K562 (cell line): ENCODE data around the gene ARL6IP6. TPM values are rescaled to one million over a fixed set of nuclear protein-coding genes. Genes with fewer than 3 reads are reported as not detected.

Experiments
- ATAC-seq: fragments of 200-7000 bp; cut with Tn5 transposase; 3 replicates; pipeline ENCODE4 v1.9.1; 2020; ENCODE audit warnings: moderate library complexity
- BruUV-seq: library from RNA; stranded (reverse); fragments of 400-500 nt; replicated peaks from 2 replicates; lab custom pipeline; 2021; lab: Mats Ljungman, UMichigan
- CTCF ChIA-PET: fragments of 300-600 bp; formaldehyde crosslinking; extraction: SDS; loops from one replicate; lab custom pipeline; 2021; ENCODE audit warnings: low intra/inter-chr PET ratio; lab: Yijun Ruan, JAX
- POLR2A ChIA-PET: fragments of 300-600, 350-650 bp; sonication (Branson Sonifier 250); formaldehyde crosslinking; extraction: SDS; loops from one replicate; lab custom pipeline; 2021; ENCODE audit warnings: antibody characterized with exemption, inconsistent platforms; lab: Yijun Ruan, JAX
- DNase-seq, 4 experiments: peaks; one replicate each; pipeline versions ENCODE4 v3.0.0 to v3.0.0-alpha.2; 2011 to 2018; ENCODE audit warnings: low spot score in 3 of 4, mixed read lengths in 3 of 4; ENCODE audit errors: extremely low read depth in 1 of 4
- FAIRE-seq: peaks from 2 replicates; lab custom pipeline; 2011; peaks lifted over from hg19 to GRCh38; lab: Jason Lieb, UNC
- H2AFZ ChIP-seq: 2 replicates; pipeline ENCODE4 v1.6.0; 2011; ENCODE audit warnings: low read depth, low read length, control low read depth, inconsistent platforms
- H3K27ac ChIP-seq: fragments of 200-600 bp; 3 replicates; pipeline ENCODE4 v1.8.0; 2011; ENCODE audit warnings: low read depth, mild to moderate bottlenecking, control low read depth, inconsistent platforms, low read length, moderate library complexity, mixed read lengths; ENCODE audit errors: extremely low read depth
- H3K27me3 ChIP-seq, 2 experiments: fragments of 300-600 bp in 1 of 2; 2 replicates in 1 of 2; 3 replicates in 1 of 2; pipeline versions ENCODE4 v1.6.0 to v1.8.0; 2011; ENCODE audit warnings: inconsistent platforms in 2 of 2, low read length in 2 of 2, mild to moderate bottlenecking in 1 of 2, mixed read lengths in 1 of 2, moderate library complexity in 1 of 2; ENCODE audit not compliant: control insufficient read depth in 2 of 2, insufficient read depth in 2 of 2
- H3K36me3 ChIP-seq: fragments of 300-600 bp; 3 replicates; pipeline ENCODE4 v1.8.0; 2011; ENCODE audit warnings: mild to moderate bottlenecking, low read length, inconsistent platforms; ENCODE audit not compliant: control insufficient read depth, insufficient read depth
- H3K4me1 ChIP-seq, 2 experiments: fragments of 200-600 bp in 1 of 2; replicated peaks in 1 of 2; 2 replicates in 1 of 2; 3 replicates in 1 of 2; pipeline versions ENCODE4 v1.5.1 to v1.8.0; 2011; ENCODE audit warnings: inconsistent platforms in 2 of 2, low read length in 2 of 2, mild to moderate bottlenecking in 1 of 2, mixed read lengths in 1 of 2, moderate library complexity in 1 of 2; ENCODE audit not compliant: control insufficient read depth in 2 of 2, insufficient read depth in 2 of 2
- H3K4me2 ChIP-seq: 2 replicates; pipeline ENCODE4 v1.6.1; 2011; ENCODE audit warnings: low read length, control low read depth, inconsistent platforms, mixed read lengths; ENCODE audit not compliant: insufficient read depth
- H3K4me3 ChIP-seq: fragments of 200-600 bp; sonication (generic), shearing (Covaris generic); 2 replicates; pipeline ENCODE4 v1.5.1; 2016; ENCODE audit warnings: control low read depth, inconsistent platforms
- H3K79me2 ChIP-seq: fragments of 200-600 bp; 3 replicates; pipeline ENCODE4 v1.8.0; 2011; ENCODE audit warnings: low read length, inconsistent platforms; ENCODE audit not compliant: control insufficient read depth, insufficient read depth
- H3K9ac ChIP-seq, 2 experiments: 2 replicates each; pipeline versions ENCODE4 v1.6.0 to v1.6.1; 2011; ENCODE audit warnings: low read depth in 2 of 2, low read length in 2 of 2, control low read depth in 1 of 2, inconsistent platforms in 1 of 2, mild to moderate bottlenecking in 1 of 2, mixed read lengths in 1 of 2; ENCODE audit not compliant: insufficient read depth in 1 of 2
- H3K9me1 ChIP-seq: one replicate; pipeline ENCODE4 v1.6.0; 2011; ENCODE audit warnings: inconsistent platforms, mild to moderate bottlenecking, low read length, moderate library complexity; ENCODE audit not compliant: control insufficient read depth, insufficient read depth
- H3K9me3 ChIP-seq: replicated peaks from 2 replicates; pipeline ENCODE4 v1.5.1; 2011; ENCODE audit warnings: low read depth, low read length, inconsistent platforms; ENCODE audit not compliant: control insufficient read depth, insufficient read depth
- H4K20me1 ChIP-seq: replicated peaks from 2 replicates; pipeline ENCODE4 v1.6.1; 2011; ENCODE audit warnings: low read length, inconsistent platforms, mixed read lengths; ENCODE audit not compliant: control insufficient read depth, insufficient read depth
- C11orf30 ChIP-seq: fragments of 450-650 bp; IDR thresholded peaks from 2 replicates; pipeline ENCODE4 v1.6.1; 2016; ENCODE audit warnings: low read depth, mild to moderate bottlenecking
- CC2D1A ChIP-seq: fragments of 450-650 bp; IDR thresholded peaks from 2 replicates; pipeline ENCODE4 v1.6.1; 2017; ENCODE audit warnings: mild to moderate bottlenecking
- FIP1L1 ChIP-seq: fragments of 200-400 bp; formaldehyde crosslinking; IDR thresholded peaks from 2 replicates; pipeline ENCODE4 v1.6.1; 2018; ENCODE audit warnings: mild to moderate bottlenecking, low read depth, low read length; ENCODE audit not compliant: poor library complexity, severe bottlenecking
- MAFF ChIP-seq: IDR thresholded peaks from 2 replicates; pipeline ENCODE4 v1.6.1; 2012; ENCODE audit warnings: low read length, improper control_type of control experiment
- MAZ ChIP-seq, 2 experiments: fragments of 450-650 bp in 1 of 2; sonication (generic) in 1 of 2; formaldehyde crosslinking; IDR thresholded peaks in 1 of 2; conservative IDR thresholded peaks in 1 of 2; 2 replicates each; pipeline versions ENCODE4 v1.4.0 to v1.5.0; 2020; ENCODE audit warnings: mild to moderate bottlenecking in 1 of 2, missing genetic modification reagents in 1 of 2
- RBM14 ChIP-seq: fragments of 200-400 bp; formaldehyde crosslinking; IDR thresholded peaks from 2 replicates; pipeline ENCODE4 v1.6.1; 2018; ENCODE audit warnings: low read depth, mild to moderate bottlenecking, low read length, moderate library complexity, borderline replicate concordance; ENCODE audit not compliant: insufficient read depth
- SMAD1 ChIP-seq: fragments of 150-350 bp; IDR thresholded peaks from 2 replicates; pipeline ENCODE4 v1.6.1; 2014; ENCODE audit warnings: low read length, low read depth; ENCODE audit not compliant: partially characterized antibody
- SMAD4 ChIP-seq: fragments of 250-450 bp; sonication (Bioruptor Pico); conservative IDR thresholded peaks from 2 replicates; pipeline ENCODE4 v1.8.0; 2021; ENCODE audit warnings: inconsistent platforms, mild to moderate bottlenecking, moderate library complexity
- SRF ChIP-seq, 2 experiments: fragments of 250-450, 450-650 bp in 1 of 2; sonication (Bioruptor Pico) in 1 of 2; sonication (generic) in 1 of 2; formaldehyde crosslinking; IDR thresholded peaks; 2 replicates each; pipeline versions ENCODE4 v1.5.0 to v1.5.1; 2020 to 2022; ENCODE audit warnings: mild to moderate bottlenecking in 1 of 2, missing genetic modification reagents in 1 of 2
- SRSF3 ChIP-seq: fragments of 200-400 bp; formaldehyde crosslinking; IDR thresholded peaks from 2 replicates; pipeline ENCODE4 v1.6.1; 2016; ENCODE audit warnings: mild to moderate bottlenecking, low read length, moderate library complexity; ENCODE audit not compliant: insufficient read depth
- STAG1 ChIP-seq: sonication (generic); formaldehyde crosslinking; IDR thresholded peaks from 2 replicates; pipeline ENCODE4 v1.5.0; 2020; ENCODE audit warnings: missing genetic modification reagents, borderline replicate concordance
- TAF7 ChIP-seq: fragments of 450-650 bp; IDR thresholded peaks from 2 replicates; pipeline ENCODE4 v1.6.1; 2016; ENCODE audit warnings: missing genetic modification characterization, missing compliant biosample characterization
- TRIM24 ChIP-seq, 2 experiments: fragments of 450-650 bp; IDR thresholded peaks; 2 replicates each; pipeline ENCODE4 v1.6.1; 2016
- ZFP30 ChIP-seq: fragments of 250-450 bp; sonication (Bioruptor Pico); IDR thresholded peaks from 2 replicates; pipeline ENCODE4 v1.8.0; 2022; ENCODE audit warnings: moderate library complexity, mild to moderate bottlenecking, inconsistent platforms, borderline replicate concordance
- ZKSCAN8 ChIP-seq: fragments of 200-800 bp; sonication (Bioruptor generic); IDR thresholded peaks from 2 replicates; pipeline ENCODE4 v1.6.1; 2016; ENCODE audit warnings: missing genetic modification characterization, missing compliant biosample characterization
- ZNF174 ChIP-seq: fragments of 250-450 bp; sonication (Bioruptor Pico); IDR thresholded peaks from 2 replicates; pipeline ENCODE4 v1.4.0; 2020; ENCODE audit warnings: mild to moderate bottlenecking
- ZNF184 ChIP-seq: sonication (generic); formaldehyde crosslinking; IDR thresholded peaks from 2 replicates; pipeline ENCODE4 v1.5.0; 2020; ENCODE audit warnings: missing genetic modification reagents
- ZNF24 ChIP-seq: fragments of 450-650 bp; IDR thresholded peaks from 2 replicates; pipeline ENCODE4 v1.6.1; 2016
- ZNF583 ChIP-seq: fragments of 250-450 bp; sonication (Bioruptor Pico); IDR thresholded peaks from 2 replicates; pipeline ENCODE4 v1.4.0; 2020
- ZNF668 ChIP-seq: fragments of 250-450 bp; sonication (Bioruptor Pico); IDR thresholded peaks from 2 replicates; pipeline ENCODE4 v1.8.0; 2022; ENCODE audit warnings: mild to moderate bottlenecking, inconsistent platforms
- WGBS: fragments of 100-300 bp; shearing (Covaris generic); methylation state at CpG from one replicate; pipeline ENCODE4 v1.1.6; 2016; ENCODE audit warnings: low coverage, mixed read lengths; ENCODE audit not compliant: insufficient coverage; ENCODE audit errors: missing lambda C conversion rate; 5-methylcytosine and 5-hydroxymethylcytosine counted together
- in situ Hi-C: fragments of 300-500 bp; cut with MboI; formaldehyde crosslinking; loops from 4 replicates; pipeline ENCODE4 v1.15.0; 2018; ENCODE audit warnings: inconsistent platforms, mixed read lengths
- intact Hi-C: fragments of 100-400 bp; cut with micrococcal nuclease; formaldehyde crosslinking; loops from 2 replicates; pipeline ENCODE4 v1.14.2; 2022
- polyA plus RNA-seq, 8 experiments: library from polyadenylated mRNA; depleted of rRNA in 4 of 8; stranded (reverse) in 5 of 8; unstranded in 3 of 8; fragments of >200 nt; fragmentation: Nextera tagmentation in 2 of 8; fragmentation: Illumina TruSeq in 1 of 8; extraction: Ambion mirVana in 2 of 8; extraction: Trizol in 1 of 8; gene quantifications; 2 replicates each; pipeline versions ENCODE4 v1.2.1 to v1.2.3, GENCODE V29; 2011 to 2014; ENCODE audit warnings: inconsistent platforms in 1 of 8, missing spikeins in 1 of 8
- total RNA-seq, 7 experiments: library from RNA; depleted of rRNA in 6 of 7; stranded (reverse); fragments of >200 nt in 6 of 7; fragmentation: Illumina TruSeq in 2 of 7; extraction: Trizol in 2 of 7; gene quantifications; 2 replicates each; pipeline versions ENCODE4 v1.2.1 to v1.2.3, GENCODE V29; 2011 to 2021; ENCODE audit warnings: low replicate concordance in 1 of 7
- TF ChIP-seq, protein P1 (sequence below): sonication (generic); formaldehyde crosslinking; IDR thresholded peaks from 2 replicates; pipeline ENCODE4 v1.8.0; 2022; ENCODE audit warnings: missing genetic modification reagents, mild to moderate bottlenecking, borderline replicate concordance
- TF ChIP-seq, protein P2 (sequence below): fragments of 250-450 bp; sonication (Bioruptor Pico); IDR thresholded peaks from 2 replicates; pipeline ENCODE4 v1.8.0; 2022; ENCODE audit warnings: moderate library complexity, mild to moderate bottlenecking, inconsistent platforms
- TF ChIP-seq, protein P3 (sequence below): fragments of 450-650 bp; IDR thresholded peaks from 2 replicates; pipeline ENCODE4 v1.6.1; 2018; ENCODE audit warnings: mild to moderate bottlenecking, low read depth; ENCODE audit not compliant: partially characterized antibody

ARL6IP6 gene
- total and polyA plus RNA-seq, 9 of the 15 experiments (the other 6 are each of a cell fraction or from before 2014, with no cell fraction given) = 19.2 to 98.5 (median 36.2) TPM

DNA sequence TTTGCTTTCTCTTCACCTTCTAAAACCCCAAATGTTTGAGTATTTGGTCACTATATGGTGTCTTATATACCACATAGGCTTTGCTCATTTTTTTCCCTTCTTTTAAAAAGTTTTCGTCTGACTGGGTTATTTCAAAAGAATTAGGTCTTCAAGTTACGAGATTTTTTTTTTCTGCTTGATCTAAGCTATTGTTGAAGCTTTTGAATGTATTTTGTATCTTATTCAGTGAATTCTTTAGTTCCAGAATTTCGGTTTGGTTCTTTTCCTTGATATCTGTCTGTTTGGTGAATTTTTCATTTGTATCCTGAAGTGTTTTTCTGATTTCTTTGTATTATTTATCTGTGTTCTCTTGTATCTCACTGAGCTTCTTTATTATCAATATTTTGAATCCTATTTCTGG lies 93.5 kb downstream of the ARL6IP6 start:
- Histone ChIP-seq H3K27me3 (no peaks in the 10 kb centered on the region), H3K79me2 (no peaks in the 10 kb centered on the region), H3K4me1 (no peaks in the 10 kb centered on the region), H3K36me3 (no peaks in the 10 kb centered on the region), H4K20me1 (no peaks in the 10 kb centered on the region), H3K4me2 (no peak overlapping the region), H2AFZ (no peak overlapping the region), H3K9me1 (no peaks in the 10 kb centered on the region), H3K4me3 (no peak overlapping the region), H3K9me3 (0 out of 2 replicates have a peak, but pooled peaks cover 2% of the 10 kb centered on the region), H3K27ac (no peak overlapping the region), H3K9ac (no peak overlapping the region)
- no peak for ATAC-seq
- in situ Hi-C loops = no loop called here
- POLR2A ChIA-PET = no interaction called here
- WGBS = 1% methylated on average over 3 of the region's 3 CpGs
- FAIRE-seq = no peak
- intact Hi-C loops = no loop called here
- BruUV-seq = no TSS peak
- CTCF ChIA-PET = interaction anchor here (0.7 kb wide), 1 partner anchor 720 kb away, joined by 4 read pairs; no protein-coding TSS in a partner anchor
- DNase-seq = peak in 1 of 4 experiments; percentile 5
- no peak for TF ChIP-seq ZFP30 (CRISPR knock-in tag)
- no peak for TF ChIP-seq ZNF184 (CRISPR knock-in tag)
- no peak for TF ChIP-seq ZNF174 (CRISPR knock-in tag)
- TF ChIP-seq SRF (CRISPR knock-in tag; IDR thresholded peaks at IDR 0.05) = no peak
- 0 out of 4 replicates have a peak, but pooled peaks of 1 of the 2 experiments have one; percentile 27 for TF ChIP-seq TRIM24 (IDR thresholded peaks at IDR 0.05)
- TF ChIP-seq SMAD1 = no peak
- no peak for TF ChIP-seq STAG1 (CRISPR knock-in tag)
- no peak for TF ChIP-seq ZNF24
- no peak for TF ChIP-seq ZKSCAN8 (CRISPR knock-in tag)
- TF ChIP-seq, protein P1, sequence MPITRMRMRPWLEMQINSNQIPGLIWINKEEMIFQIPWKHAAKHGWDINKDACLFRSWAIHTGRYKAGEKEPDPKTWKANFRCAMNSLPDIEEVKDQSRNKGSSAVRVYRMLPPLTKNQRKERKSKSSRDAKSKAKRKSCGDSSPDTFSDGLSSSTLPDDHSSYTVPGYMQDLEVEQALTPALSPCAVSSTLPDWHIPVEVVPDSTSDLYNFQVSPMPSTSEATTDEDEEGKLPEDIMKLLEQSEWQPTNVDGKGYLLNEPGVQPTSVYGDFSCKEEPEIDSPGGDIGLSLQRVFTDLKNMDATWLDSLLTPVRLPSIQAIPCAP (CRISPR knock-in tag) = no peak
- TF ChIP-seq ZNF668 (CRISPR knock-in tag) = no peak
- no peak for TF ChIP-seq MAFF
- no peak for TF ChIP-seq ZNF583 (CRISPR knock-in tag)
- no peak for TF ChIP-seq RBM14
- TF ChIP-seq CC2D1A = no peak
- no peak for TF ChIP-seq SRSF3
- TF ChIP-seq TAF7 (tag) = no peak
- TF ChIP-seq FIP1L1 = no peak
- TF ChIP-seq, protein P2, sequence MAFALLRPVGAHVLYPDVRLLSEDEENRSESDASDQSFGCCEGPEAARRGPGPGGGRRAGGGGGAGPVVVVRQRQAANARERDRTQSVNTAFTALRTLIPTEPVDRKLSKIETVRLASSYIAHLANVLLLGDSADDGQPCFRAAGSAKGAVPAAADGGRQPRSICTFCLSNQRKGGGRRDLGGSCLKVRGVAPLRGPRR (CRISPR knock-in tag) = no peak
- no peak for TF ChIP-seq MAZ (CRISPR knock-in tag; conservative IDR thresholded peaks at IDR 0.05 in 1 of 2, IDR thresholded peaks at IDR 0.05 in 1 of 2)
- no peak for TF ChIP-seq C11orf30
- no peak for TF ChIP-seq SMAD4
- TF ChIP-seq, protein P3, sequence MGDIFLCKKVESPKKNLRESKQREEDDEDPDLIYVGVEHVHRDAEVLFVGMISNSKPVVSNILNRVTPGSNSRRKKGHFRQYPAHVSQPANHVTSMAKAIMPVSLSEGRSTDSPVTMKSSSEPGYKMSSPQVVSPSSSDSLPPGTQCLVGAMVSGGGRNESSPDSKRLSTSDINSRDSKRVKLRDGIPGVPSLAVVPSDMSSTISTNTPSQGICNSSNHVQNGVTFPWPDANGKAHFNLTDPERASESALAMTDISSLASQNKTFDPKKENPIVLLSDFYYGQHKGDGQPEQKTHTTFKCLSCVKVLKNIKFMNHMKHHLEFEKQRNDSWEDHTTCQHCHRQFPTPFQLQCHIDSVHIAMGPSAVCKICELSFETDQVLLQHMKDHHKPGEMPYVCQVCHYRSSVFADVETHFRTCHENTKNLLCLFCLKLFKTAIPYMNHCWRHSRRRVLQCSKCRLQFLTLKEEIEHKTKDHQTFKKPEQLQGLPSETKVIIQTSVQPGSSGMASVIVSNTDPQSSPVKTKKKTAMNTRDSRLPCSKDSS = peak; percentile 39
